ENCODE results near the gene MALSU1. TPM values are rescaled to one million over a fixed set of nuclear protein-coding genes. Genes with fewer than 3 reads are reported as not detected.

MALSU1 gene
- 10 to 100 TPM; 42.4 to 70.6 (median 47.2) TPM for total RNA-seq

DNA sequence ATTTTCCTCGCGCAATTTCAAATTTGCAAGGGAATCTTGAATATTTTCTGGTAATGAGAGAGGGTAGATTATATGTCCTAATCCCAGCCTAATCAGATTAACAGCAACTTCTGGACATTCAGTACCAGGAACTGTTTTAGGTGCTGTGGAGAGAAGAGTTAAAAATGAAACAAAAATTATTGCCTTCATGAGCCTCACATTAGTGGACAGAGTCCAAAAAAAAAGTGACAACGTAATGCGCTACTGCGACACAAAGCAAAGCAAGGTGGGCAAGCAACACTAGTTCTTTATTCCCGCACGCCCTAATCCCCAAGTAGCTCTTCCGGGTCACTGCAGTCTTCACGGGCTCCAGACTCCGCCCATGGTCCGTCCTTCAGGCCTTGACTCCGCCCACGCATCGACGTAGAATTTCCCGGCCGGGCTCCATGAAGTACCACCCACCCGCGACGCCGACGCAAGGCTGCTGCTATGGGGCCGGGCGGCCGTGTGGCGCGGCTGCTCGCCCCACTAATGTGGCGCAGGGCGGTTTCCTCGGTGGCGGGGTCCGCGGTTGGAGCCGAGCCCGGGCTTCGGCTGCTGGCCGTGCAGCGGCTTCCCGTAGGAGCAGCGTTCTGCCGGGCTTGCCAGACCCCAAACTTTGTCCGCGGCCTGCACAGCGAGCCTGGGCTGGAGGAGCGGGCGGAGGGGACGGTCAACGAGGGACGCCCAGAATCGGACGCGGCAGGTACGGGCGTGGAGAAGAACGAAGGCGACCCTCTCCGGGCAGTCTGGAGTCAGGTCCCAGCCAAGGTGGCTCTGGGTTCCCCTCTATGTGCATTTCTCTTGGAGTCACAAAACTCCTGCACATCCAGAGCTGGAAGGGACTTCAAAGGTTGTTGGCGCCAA lies at the start of gene MALSU1:
Gene MALSU1 (plus strand): TSS at position 455 of the 885 bp plus-strand sequence. CDS start 14 bp downstream, at position 469.
- TF ChIP-seq, protein P1, sequence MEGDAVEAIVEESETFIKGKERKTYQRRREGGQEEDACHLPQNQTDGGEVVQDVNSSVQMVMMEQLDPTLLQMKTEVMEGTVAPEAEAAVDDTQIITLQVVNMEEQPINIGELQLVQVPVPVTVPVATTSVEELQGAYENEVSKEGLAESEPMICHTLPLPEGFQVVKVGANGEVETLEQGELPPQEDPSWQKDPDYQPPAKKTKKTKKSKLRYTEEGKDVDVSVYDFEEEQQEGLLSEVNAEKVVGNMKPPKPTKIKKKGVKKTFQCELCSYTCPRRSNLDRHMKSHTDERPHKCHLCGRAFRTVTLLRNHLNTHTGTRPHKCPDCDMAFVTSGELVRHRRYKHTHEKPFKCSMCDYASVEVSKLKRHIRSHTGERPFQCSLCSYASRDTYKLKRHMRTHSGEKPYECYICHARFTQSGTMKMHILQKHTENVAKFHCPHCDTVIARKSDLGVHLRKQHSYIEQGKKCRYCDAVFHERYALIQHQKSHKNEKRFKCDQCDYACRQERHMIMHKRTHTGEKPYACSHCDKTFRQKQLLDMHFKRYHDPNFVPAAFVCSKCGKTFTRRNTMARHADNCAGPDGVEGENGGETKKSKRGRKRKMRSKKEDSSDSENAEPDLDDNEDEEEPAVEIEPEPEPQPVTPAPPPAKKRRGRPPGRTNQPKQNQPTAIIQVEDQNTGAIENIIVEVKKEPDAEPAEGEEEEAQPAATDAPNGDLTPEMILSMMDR (IDR thresholded peaks at IDR 0.05) = no peak
- ATAC-seq (ENCODE audit: low FRiP score) (peak; percentile 98), DNase-seq (ENCODE audit: low spot score) (peak; percentile 96)

DNA sequence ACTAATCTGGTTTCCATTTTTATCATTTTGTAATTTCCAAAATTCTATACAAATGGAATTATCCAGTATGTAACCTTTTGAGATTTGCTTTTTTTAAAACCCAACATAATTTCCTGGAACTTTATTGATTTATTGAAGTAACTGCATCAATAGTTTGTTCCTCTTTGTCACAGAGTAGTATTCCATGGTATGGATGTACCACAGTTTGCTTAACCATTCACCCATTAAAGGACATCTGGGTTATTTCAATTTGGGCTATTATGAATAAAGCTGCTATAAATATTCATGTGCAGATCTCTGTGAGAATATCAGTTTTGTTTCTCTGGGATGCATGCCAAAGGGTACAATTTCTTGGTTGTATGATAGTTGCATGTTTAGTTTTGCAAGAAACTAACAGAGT lies 49.7 kb upstream of the MALSU1 start:
- DNase-seq (ENCODE audit: low spot score) (no peak), ATAC-seq (ENCODE audit: low FRiP score) (no peak)
- TF ChIP-seq, protein P1 (IDR thresholded peaks at IDR 0.05) = no peak

DNA sequence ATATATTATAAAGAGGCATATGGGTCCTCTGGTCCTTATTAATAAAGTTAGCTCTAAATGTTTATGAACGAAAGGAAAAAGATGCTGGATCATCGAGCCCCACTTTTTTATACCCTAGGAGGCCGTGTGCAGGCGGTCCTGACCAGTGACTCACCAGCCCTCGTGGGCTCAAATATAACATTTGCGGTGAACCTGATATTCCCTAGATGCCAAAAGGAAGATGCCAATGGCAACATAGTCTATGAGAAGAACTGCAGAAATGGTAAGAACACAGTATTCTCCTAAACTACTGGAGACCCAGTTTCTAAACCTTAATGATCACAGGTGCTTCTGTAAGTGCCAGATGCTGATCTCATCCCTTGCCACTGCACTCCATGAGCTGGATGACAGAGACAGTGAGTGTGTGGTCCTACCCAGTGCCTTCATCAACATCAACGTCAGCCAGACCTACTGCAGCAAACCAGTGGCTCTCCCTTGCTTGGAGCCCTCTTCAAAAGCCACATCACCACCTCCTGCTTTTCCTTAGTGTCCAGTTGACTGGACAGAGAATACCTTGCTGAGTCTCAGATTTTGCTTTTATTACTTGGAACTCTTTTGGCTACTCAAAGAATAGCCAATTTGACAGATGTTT lies 45.0 kb upstream of the MALSU1 start:
- DNase-seq (ENCODE audit: low spot score) (no peak), ATAC-seq (ENCODE audit: low FRiP score) (no peak)
- TF ChIP-seq, protein P1 (IDR thresholded peaks at IDR 0.05) = no peak

DNA sequence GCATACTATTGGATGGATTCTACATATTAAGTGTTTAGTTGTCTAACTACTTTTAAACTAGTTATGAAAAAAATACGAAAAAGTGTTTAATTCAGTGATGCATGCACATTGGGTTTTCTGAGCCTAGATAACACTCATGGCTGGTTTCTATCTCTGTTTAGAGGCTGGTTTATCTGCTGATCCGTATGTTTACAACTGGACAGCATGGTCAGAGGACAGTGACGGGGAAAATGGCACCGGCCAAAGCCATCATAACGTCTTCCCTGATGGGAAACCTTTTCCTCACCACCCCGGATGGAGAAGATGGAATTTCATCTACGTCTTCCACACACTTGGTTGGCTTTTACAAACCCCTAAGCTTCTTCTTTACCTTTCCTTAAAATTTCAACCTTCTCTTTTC lies 42.4 kb upstream of the MALSU1 start:
- DNase-seq (ENCODE audit: low spot score) = no peak
- no peak for ATAC-seq (ENCODE audit: low FRiP score)
- TF ChIP-seq, protein P1 (IDR thresholded peaks at IDR 0.05) = no peak

DNA sequence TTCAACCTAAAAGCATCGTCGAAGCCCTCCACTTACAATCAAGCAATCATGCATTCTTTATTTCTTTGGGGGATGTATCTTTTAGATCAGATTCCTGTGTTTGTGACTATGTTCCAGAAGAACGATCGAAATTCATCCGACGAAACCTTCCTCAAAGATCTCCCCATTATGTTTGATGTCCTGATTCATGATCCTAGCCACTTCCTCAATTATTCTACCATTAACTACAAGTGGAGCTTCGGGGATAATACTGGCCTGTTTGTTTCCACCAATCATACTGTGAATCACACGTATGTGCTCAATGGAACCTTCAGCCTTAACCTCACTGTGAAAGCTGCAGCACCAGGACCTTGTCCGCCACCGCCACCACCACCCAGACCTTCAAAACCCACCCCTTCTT lies 38.8 kb upstream of the MALSU1 start:
- ATAC-seq (ENCODE audit: low FRiP score) (no peak), DNase-seq (ENCODE audit: low spot score) (no peak)
- TF ChIP-seq, protein P1 (IDR thresholded peaks at IDR 0.05) = no peak

DNA sequence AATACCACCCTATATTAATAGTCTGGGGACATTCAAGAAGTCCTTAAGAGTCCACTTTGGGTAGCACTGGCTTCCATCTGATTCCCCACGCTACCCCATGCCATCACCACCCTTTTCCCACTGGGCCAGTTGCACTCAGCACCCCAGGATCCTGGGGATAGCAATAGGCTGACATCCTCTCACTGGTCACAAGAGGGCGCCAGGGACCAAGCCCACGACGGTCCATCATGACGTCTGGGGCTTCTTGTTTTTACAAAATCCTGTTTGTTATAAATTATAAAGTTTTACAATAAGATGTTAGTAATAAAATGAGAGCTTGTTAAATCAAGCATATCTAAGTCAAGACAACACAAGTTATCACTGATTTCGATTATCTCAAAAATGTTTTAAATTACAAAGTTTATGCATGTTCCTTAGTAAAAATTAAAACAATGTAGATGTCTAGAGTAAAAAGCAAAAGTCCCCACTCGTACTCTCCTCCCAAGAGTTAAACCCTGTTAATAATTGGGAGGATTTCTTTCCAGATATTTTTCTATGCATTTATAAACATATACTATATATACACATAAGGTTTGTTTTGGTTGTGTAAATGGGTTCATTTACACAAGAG lies 37.2 kb upstream of the MALSU1 start:
- TF ChIP-seq, protein P1 (IDR thresholded peaks at IDR 0.05) = no peak
- ATAC-seq (ENCODE audit: low FRiP score) = no peak
- no peak for DNase-seq (ENCODE audit: low spot score)
